Neural cell (in vitro differentiated cells): ENCODE results near the gene CHPF2. TPM values are rescaled to one million over a fixed set of nuclear protein-coding genes. Genes with fewer than 3 reads are reported as not detected.

Source experiments
- H2AFZ ChIP-seq: fragments of 200-600, 300-800 bp; sonication (generic), shearing (Covaris generic); 2 replicates; pipeline ENCODE4 v1.6.0; 2014; ENCODE audit warnings: low read depth, mild to moderate bottlenecking, antibody characterized with exemption, low read length, moderate library complexity
- H3F3A ChIP-seq: fragments of 200-600 bp; shearing (Covaris generic); 2 replicates; pipeline ENCODE4 v1.6.1; 2016; ENCODE audit warnings: mild to moderate bottlenecking, moderate library complexity, mixed read lengths, antibody characterized with exemption, low read length; ENCODE audit not compliant: insufficient read depth, poor library complexity, severe bottlenecking
- H3K27ac ChIP-seq: fragments of 200-600, 300-800 bp; sonication (generic), shearing (Covaris generic); 2 replicates; pipeline ENCODE4 v1.5.1; 2014; ENCODE audit warnings: mild to moderate bottlenecking, low read length, moderate library complexity
- H3K27me3 ChIP-seq: fragments of 300-800, 200-600 bp; sonication (generic), shearing (Covaris generic); 2 replicates; pipeline ENCODE4 v1.6.0; 2014; ENCODE audit warnings: mild to moderate bottlenecking, low read depth, low read length, moderate library complexity; ENCODE audit not compliant: insufficient read depth
- H3K36me3 ChIP-seq: fragments of 300-800, 200-600 bp; sonication (generic), shearing (Covaris generic); 2 replicates; pipeline ENCODE4 v1.5.1; 2014; ENCODE audit warnings: mild to moderate bottlenecking, antibody characterized with exemption, low read length, moderate library complexity; ENCODE audit not compliant: insufficient read depth
- H3K4me2 ChIP-seq: fragments of 300-800, 200-600 bp; sonication (generic), shearing (Covaris generic); 2 replicates; pipeline ENCODE4 v1.6.0; 2014; ENCODE audit warnings: mild to moderate bottlenecking, low read length
- H3K4me3 ChIP-seq: fragments of 300-800, 200-600 bp; sonication (generic), shearing (Covaris generic); 2 replicates; pipeline ENCODE4 v1.5.1; 2014; ENCODE audit warnings: mild to moderate bottlenecking, low read length, moderate library complexity
- H3K79me2 ChIP-seq: fragments of 200-600 bp; shearing (Covaris generic); replicated peaks from 2 replicates; pipeline ENCODE4 v1.6.0; 2014; ENCODE audit warnings: mild to moderate bottlenecking, low read length, moderate library complexity; ENCODE audit not compliant: insufficient read depth
- H3K9ac ChIP-seq: fragments of 300-800, 200-600 bp; sonication (generic), shearing (Covaris generic); 2 replicates; pipeline ENCODE4 v1.6.1; 2016; ENCODE audit warnings: mild to moderate bottlenecking, low read length, mixed read lengths
- H3K9me2 ChIP-seq: fragments of 200-600 bp; shearing (Covaris generic); 2 replicates; pipeline ENCODE4 v1.6.1; 2016; ENCODE audit warnings: mild to moderate bottlenecking, low read length, mixed read lengths; ENCODE audit not compliant: insufficient read depth
- H3K9me3 ChIP-seq: fragments of 200-600, 300-800 bp; sonication (generic), shearing (Covaris generic); 2 replicates; pipeline ENCODE4 v1.6.1; 2016; ENCODE audit warnings: mild to moderate bottlenecking, mixed run types, low read length, moderate library complexity, mixed read lengths
- H4K20me1 ChIP-seq: fragments of 200-600 bp; shearing (Covaris generic); 2 replicates; pipeline ENCODE4 v1.6.1; 2016; ENCODE audit warnings: mild to moderate bottlenecking, mixed run types; ENCODE audit not compliant: insufficient read depth
- EP300 ChIP-seq: fragments of 450-650 bp; conservative IDR thresholded peaks from 2 replicates; pipeline ENCODE4 v1.6.1; 2014; ENCODE audit warnings: antibody characterized with exemption, mild to moderate bottlenecking, moderate library complexity; ENCODE audit not compliant: poor library complexity, severe bottlenecking
- EZH2 ChIP-seq: fragments of 200-600, 300-800 bp; shearing (Covaris generic), sonication (generic); IDR thresholded peaks from 2 replicates; pipeline ENCODE4 v1.6.1; 2014; ENCODE audit warnings: antibody characterized with exemption, low read length, borderline replicate concordance, mild to moderate bottlenecking; ENCODE audit not compliant: insufficient read depth, poor library complexity, severe bottlenecking
- MXI1 ChIP-seq: fragments of 450-650 bp; conservative IDR thresholded peaks from 2 replicates; pipeline ENCODE4 v1.6.1; 2014; ENCODE audit warnings: antibody characterized with exemption, mild to moderate bottlenecking; ENCODE audit not compliant: poor library complexity, severe bottlenecking
- POLR2AphosphoS5 ChIP-seq: IDR thresholded peaks from 2 replicates; pipeline ENCODE4 v1.6.1; 2012
- RAD21 ChIP-seq: fragments of 450-650 bp; conservative IDR thresholded peaks from 2 replicates; pipeline ENCODE4 v1.6.1; 2014; ENCODE audit warnings: antibody characterized with exemption, mild to moderate bottlenecking, moderate library complexity
- SMC3 ChIP-seq: fragments of 450-650 bp; conservative IDR thresholded peaks from 2 replicates; pipeline ENCODE4 v1.6.1; 2014; ENCODE audit warnings: antibody characterized with exemption, mild to moderate bottlenecking, moderate library complexity; ENCODE audit not compliant: poor library complexity
- TAF1 ChIP-seq: IDR thresholded peaks from 2 replicates; pipeline ENCODE4 v1.6.1; 2012; ENCODE audit warnings: low read depth
- polyA plus RNA-seq: library from polyadenylated mRNA; depleted of rRNA; stranded (reverse); fragments of >200 nt; gene quantifications from 2 replicates; pipeline ENCODE4 v1.2.3, GENCODE V29; 2014
- TF ChIP-seq, protein P1 (sequence below): fragments of 450-650 bp; IDR thresholded peaks from 2 replicates; pipeline ENCODE4 v1.5.1; 2014; ENCODE audit warnings: antibody characterized with exemption, mild to moderate bottlenecking, moderate library complexity; ENCODE audit not compliant: poor library complexity, severe bottlenecking
- TF ChIP-seq, protein P2 (sequence below): IDR thresholded peaks from 2 replicates; pipeline ENCODE4 v1.6.1; 2012; ENCODE audit warnings: borderline replicate concordance

The CHPF2 gene
- polyA plus RNA-seq, 1 donor from 2014 or later, result 22.5 TPM

DNA sequence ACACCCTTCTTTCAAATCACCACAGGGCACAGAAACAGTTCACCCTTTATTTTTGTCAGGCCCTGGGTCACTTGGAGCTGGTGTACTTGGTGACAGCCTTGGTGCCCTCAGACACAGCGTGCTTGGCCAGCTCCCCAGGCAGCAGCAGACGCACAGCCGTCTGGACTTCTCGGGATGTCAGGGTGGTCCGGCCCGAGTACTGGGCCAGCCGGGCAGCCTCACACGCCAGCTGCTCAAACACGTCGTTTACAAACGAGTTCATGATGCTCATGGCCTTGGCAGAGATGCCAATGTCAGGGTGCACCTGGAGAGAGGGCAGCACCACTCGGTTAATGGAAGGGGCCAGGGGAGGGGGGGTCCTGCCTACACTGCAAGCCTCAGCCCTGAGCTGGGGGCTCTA, 24.5 kb upstream of the CHPF2 start:
- H3F3A ChIP-seq, result no peaks in the 10 kb centered on the region

DNA sequence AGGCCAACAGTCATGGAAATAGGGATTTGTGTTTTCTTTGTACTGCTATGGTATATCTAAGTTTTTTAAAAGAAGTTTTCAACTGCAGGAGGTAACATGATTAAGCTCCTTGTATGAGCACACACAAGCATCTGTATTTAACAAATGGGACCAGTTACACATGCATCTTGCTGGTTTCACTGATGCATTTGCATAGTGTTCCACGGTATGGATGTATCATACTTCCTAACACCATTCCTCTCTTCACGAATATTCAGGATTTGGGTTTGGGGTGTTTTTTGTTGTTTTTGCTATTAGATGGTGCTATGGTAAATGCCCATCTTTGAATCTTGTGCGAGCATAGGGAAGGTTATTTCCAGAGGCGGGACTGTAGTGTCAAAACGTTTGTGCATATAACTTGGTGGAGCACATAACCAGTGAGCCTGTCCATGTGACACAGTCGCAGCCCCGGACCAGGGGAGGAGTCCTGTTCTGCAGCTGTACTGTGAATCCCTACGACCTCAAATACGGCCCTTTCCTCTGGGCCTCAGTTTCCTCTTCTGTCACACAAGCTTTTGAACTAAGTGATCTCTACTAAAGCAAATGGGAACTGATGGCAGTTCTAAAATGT, 23.9 kb upstream of the CHPF2 start:
- H3K36me3 ChIP-seq, result no peaks in the 10 kb centered on the region
- H3K9me3 ChIP-seq, result no peaks in the 10 kb centered on the region
- no peak for TF ChIP-seq TAF1
- TF ChIP-seq, protein P1, sequence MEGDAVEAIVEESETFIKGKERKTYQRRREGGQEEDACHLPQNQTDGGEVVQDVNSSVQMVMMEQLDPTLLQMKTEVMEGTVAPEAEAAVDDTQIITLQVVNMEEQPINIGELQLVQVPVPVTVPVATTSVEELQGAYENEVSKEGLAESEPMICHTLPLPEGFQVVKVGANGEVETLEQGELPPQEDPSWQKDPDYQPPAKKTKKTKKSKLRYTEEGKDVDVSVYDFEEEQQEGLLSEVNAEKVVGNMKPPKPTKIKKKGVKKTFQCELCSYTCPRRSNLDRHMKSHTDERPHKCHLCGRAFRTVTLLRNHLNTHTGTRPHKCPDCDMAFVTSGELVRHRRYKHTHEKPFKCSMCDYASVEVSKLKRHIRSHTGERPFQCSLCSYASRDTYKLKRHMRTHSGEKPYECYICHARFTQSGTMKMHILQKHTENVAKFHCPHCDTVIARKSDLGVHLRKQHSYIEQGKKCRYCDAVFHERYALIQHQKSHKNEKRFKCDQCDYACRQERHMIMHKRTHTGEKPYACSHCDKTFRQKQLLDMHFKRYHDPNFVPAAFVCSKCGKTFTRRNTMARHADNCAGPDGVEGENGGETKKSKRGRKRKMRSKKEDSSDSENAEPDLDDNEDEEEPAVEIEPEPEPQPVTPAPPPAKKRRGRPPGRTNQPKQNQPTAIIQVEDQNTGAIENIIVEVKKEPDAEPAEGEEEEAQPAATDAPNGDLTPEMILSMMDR, result no peak
- no peak for TF ChIP-seq POLR2AphosphoS5
- no peak for TF ChIP-seq RAD21
- TF ChIP-seq MXI1, result no peak
- TF ChIP-seq EZH2, result no peak
- no peak for TF ChIP-seq EP300
- no peak for TF ChIP-seq SMC3
- TF ChIP-seq, protein P2, sequence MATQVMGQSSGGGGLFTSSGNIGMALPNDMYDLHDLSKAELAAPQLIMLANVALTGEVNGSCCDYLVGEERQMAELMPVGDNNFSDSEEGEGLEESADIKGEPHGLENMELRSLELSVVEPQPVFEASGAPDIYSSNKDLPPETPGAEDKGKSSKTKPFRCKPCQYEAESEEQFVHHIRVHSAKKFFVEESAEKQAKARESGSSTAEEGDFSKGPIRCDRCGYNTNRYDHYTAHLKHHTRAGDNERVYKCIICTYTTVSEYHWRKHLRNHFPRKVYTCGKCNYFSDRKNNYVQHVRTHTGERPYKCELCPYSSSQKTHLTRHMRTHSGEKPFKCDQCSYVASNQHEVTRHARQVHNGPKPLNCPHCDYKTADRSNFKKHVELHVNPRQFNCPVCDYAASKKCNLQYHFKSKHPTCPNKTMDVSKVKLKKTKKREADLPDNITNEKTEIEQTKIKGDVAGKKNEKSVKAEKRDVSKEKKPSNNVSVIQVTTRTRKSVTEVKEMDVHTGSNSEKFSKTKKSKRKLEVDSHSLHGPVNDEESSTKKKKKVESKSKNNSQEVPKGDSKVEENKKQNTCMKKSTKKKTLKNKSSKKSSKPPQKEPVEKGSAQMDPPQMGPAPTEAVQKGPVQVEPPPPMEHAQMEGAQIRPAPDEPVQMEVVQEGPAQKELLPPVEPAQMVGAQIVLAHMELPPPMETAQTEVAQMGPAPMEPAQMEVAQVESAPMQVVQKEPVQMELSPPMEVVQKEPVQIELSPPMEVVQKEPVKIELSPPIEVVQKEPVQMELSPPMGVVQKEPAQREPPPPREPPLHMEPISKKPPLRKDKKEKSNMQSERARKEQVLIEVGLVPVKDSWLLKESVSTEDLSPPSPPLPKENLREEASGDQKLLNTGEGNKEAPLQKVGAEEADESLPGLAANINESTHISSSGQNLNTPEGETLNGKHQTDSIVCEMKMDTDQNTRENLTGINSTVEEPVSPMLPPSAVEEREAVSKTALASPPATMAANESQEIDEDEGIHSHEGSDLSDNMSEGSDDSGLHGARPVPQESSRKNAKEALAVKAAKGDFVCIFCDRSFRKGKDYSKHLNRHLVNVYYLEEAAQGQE, result no peak
- H3K9me2 ChIP-seq, result no peaks in the 10 kb centered on the region
- no peaks in the 10 kb centered on the region for H3K27me3 ChIP-seq
- H2AFZ ChIP-seq, result no peak overlapping the region
- no peak overlapping the region for H3K9ac ChIP-seq
- no peaks in the 10 kb centered on the region for H4K20me1 ChIP-seq
- no peak overlapping the region for H3K4me3 ChIP-seq
- H3K27ac ChIP-seq, result no peak overlapping the region
- no peaks in the 10 kb centered on the region for H3F3A ChIP-seq
- no peak overlapping the region for H3K4me2 ChIP-seq
- no peaks in the 10 kb centered on the region for H3K79me2 ChIP-seq

More for the DNA sequence above, 24.5 kb upstream of the CHPF2 start:
- TF ChIP-seq EP300 (no peak), EZH2 (no peak), RAD21 (no peak), POLR2AphosphoS5 (no peak), MXI1 (no peak), TAF1 (no peak), SMC3 (no peak)
- TF ChIP-seq, protein P1, result no peak
- TF ChIP-seq, protein P2, result no peak
- Histone ChIP-seq H4K20me1 (no peaks in the 10 kb centered on the region), H3K9ac (no peak overlapping the region), H2AFZ (no peak overlapping the region), H3K4me2 (no peak overlapping the region), H3K4me3 (no peak overlapping the region), H3K36me3 (no peaks in the 10 kb centered on the region), H3K79me2 (no peaks in the 10 kb centered on the region), H3K27me3 (no peaks in the 10 kb centered on the region), H3K27ac (no peak overlapping the region), H3K9me3 (no peaks in the 10 kb centered on the region), H3K9me2 (no peaks in the 10 kb centered on the region)
